GM23338 (cell line): ENCODE results near the gene ZDHHC1. TPM values are rescaled to one million over a fixed set of nuclear protein-coding genes. Genes with fewer than 3 reads are reported as not detected.
A peak's percentile ranks its signal among the peaks of the same experiment; 100 is the strongest.

Source experiments
- ATAC-seq: fragments of 200-7000 bp; cut with Tn5 transposase; 3 replicates; pipeline ENCODE4 v1.9.1; 2020
- DNase-seq: peaks from one replicate; pipeline ENCODE4 v3.0.0-alpha.2; 2015; ENCODE audit warnings: low spot score
- H2AFZ ChIP-seq: fragments of 200-600 bp; sonication (generic); 2 replicates; pipeline ENCODE4 v1.8.0; 2016; ENCODE audit warnings: antibody characterized with exemption, mild to moderate bottlenecking, moderate library complexity
- H3F3A ChIP-seq: fragments of 200-600 bp; sonication (generic); replicated peaks from 2 replicates; pipeline ENCODE4 v1.8.0; 2017; ENCODE audit warnings: antibody characterized with exemption, mixed run types, low read depth
- H3K27ac ChIP-seq: fragments of 200-600 bp; sonication (generic); 2 replicates; pipeline ENCODE4 v1.6.1; 2016; ENCODE audit warnings: low read depth
- H3K27me3 ChIP-seq: fragments of 200-600 bp; sonication (generic); 2 replicates; pipeline ENCODE4 v1.8.0; 2016; ENCODE audit warnings: mild to moderate bottlenecking, mixed run types, moderate library complexity; ENCODE audit not compliant: insufficient read depth
- H3K36me3 ChIP-seq: fragments of 200-600 bp; sonication (generic); 2 replicates; pipeline ENCODE4 v1.8.0; 2016; ENCODE audit warnings: mild to moderate bottlenecking; ENCODE audit not compliant: insufficient read depth
- H3K4me1 ChIP-seq: fragments of 200-600 bp; sonication (generic); 2 replicates; pipeline ENCODE4 v1.8.0; 2016; ENCODE audit warnings: mild to moderate bottlenecking, moderate library complexity; ENCODE audit not compliant: insufficient read depth
- H3K4me2 ChIP-seq: fragments of 200-600 bp; sonication (generic); 2 replicates; pipeline ENCODE4 v1.7.1; 2017; ENCODE audit warnings: mixed run types
- H3K4me3 ChIP-seq: fragments of 200-600 bp; sonication (generic); 2 replicates; pipeline ENCODE4 v1.6.1; 2016; ENCODE audit warnings: mixed run types
- H3K79me2 ChIP-seq: fragments of 200-600 bp; sonication (generic); replicated peaks from 2 replicates; pipeline ENCODE4 v1.8.0; 2017; ENCODE audit warnings: mild to moderate bottlenecking; ENCODE audit not compliant: insufficient read depth
- H3K9me2 ChIP-seq: fragments of 200-600 bp; sonication (generic); 2 replicates; pipeline ENCODE4 v1.8.0; 2017; ENCODE audit not compliant: insufficient read depth
- H4K20me1 ChIP-seq: fragments of 200-600 bp; sonication (generic); replicated peaks from 2 replicates; pipeline ENCODE4 v1.8.0; 2017; ENCODE audit warnings: mild to moderate bottlenecking; ENCODE audit not compliant: insufficient read depth
- H3K27ac Mint-ChIP-seq: 2 replicates; pipeline ENCODE4 v1.8.0; 2020; ENCODE audit warnings: inconsistent platforms, mild to moderate bottlenecking, moderate library complexity, mixed read lengths
- H3K27me3 Mint-ChIP-seq: 3 replicates; pipeline ENCODE4 v1.8.0; 2022; ENCODE audit warnings: low read depth, mild to moderate bottlenecking, moderate library complexity, mixed read lengths, inconsistent platforms; ENCODE audit not compliant: insufficient read depth, poor library complexity
- H3K36me3 Mint-ChIP-seq: 3 replicates; pipeline ENCODE4 v1.8.0; 2021; ENCODE audit warnings: low read depth, mild to moderate bottlenecking, inconsistent platforms, moderate library complexity, mixed read lengths
- H3K4me1 Mint-ChIP-seq: 3 replicates; pipeline ENCODE4 v1.8.0; 2020; ENCODE audit warnings: mild to moderate bottlenecking, inconsistent platforms, mixed read lengths
- H3K4me3 Mint-ChIP-seq: 3 replicates; pipeline ENCODE4 v1.8.0; 2021; ENCODE audit warnings: moderate library complexity, mild to moderate bottlenecking, inconsistent platforms, mixed read lengths
- H3K9me3 Mint-ChIP-seq: 3 replicates; pipeline ENCODE4 v1.8.0; 2020; ENCODE audit warnings: moderate library complexity, mild to moderate bottlenecking, inconsistent platforms, mixed read lengths
- CREB1 ChIP-seq: fragments of 250-450 bp; sonication (Bioruptor Pico); IDR thresholded peaks from 2 replicates; pipeline ENCODE4 v1.5.0; 2020; ENCODE audit warnings: low read depth, mild to moderate bottlenecking, moderate library complexity
- EZH2 ChIP-seq: fragments of 200-600 bp; sonication (generic); IDR thresholded peaks from one replicate; pipeline ENCODE4 v1.8.0; 2017; ENCODE audit warnings: antibody characterized with exemption, mild to moderate bottlenecking, low read depth; ENCODE audit not compliant: unreplicated experiment
- EZH2phosphoT487 ChIP-seq: fragments of 200-600 bp; sonication (generic); IDR thresholded peaks from one replicate; pipeline ENCODE4 v1.8.1; 2018; ENCODE audit warnings: antibody characterized with exemption; ENCODE audit not compliant: unreplicated experiment
- JUNB ChIP-seq: IDR thresholded peaks from one replicate; pipeline ENCODE4 v1.6.1; 2016; ENCODE audit warnings: antibody characterized with exemption; ENCODE audit not compliant: unreplicated experiment
- NANOG ChIP-seq: IDR thresholded peaks from 2 replicates; pipeline ENCODE4 v1.6.1; 2016; ENCODE audit warnings: antibody characterized with exemption, borderline replicate concordance
- POLR2AphosphoS5 ChIP-seq: IDR thresholded peaks from 2 replicates; pipeline ENCODE4 v1.6.1; 2016; ENCODE audit warnings: antibody characterized with exemption, low read depth
- STAT1 ChIP-seq: IDR thresholded peaks from one replicate; pipeline ENCODE4 v1.6.1; 2016; ENCODE audit warnings: antibody characterized with exemption; ENCODE audit not compliant: unreplicated experiment
- ZNF114 ChIP-seq: fragments of 250-450 bp; sonication (Bioruptor Pico); IDR thresholded peaks from 2 replicates; pipeline ENCODE4 v1.5.0; 2020; ENCODE audit warnings: mild to moderate bottlenecking, moderate library complexity
- ZNF331 ChIP-seq: fragments of 250-450 bp; sonication (Bioruptor Pico); IDR thresholded peaks from 2 replicates; pipeline ENCODE4 v1.5.0; 2020; ENCODE audit warnings: low read depth, mild to moderate bottlenecking, moderate library complexity
- polyA plus RNA-seq: library from polyadenylated mRNA; unstranded; fragments of >200 nt; fragmentation: Nextera tagmentation; extraction: Ambion mirVana; gene quantifications from 2 replicates; pipeline ENCODE4 v1.2.1, GENCODE V29; 2016
- total RNA-seq: library from RNA; depleted of rRNA; stranded (reverse); fragments of >200 nt; shearing (Covaris generic); gene quantifications from 2 replicates; pipeline ENCODE4 v1.2.3, GENCODE V29; 2014
- TF ChIP-seq, protein P1 (sequence below): fragments of 250-450 bp; sonication (Bioruptor Pico); IDR thresholded peaks from 2 replicates; pipeline ENCODE4 v1.5.0; 2020; ENCODE audit warnings: mild to moderate bottlenecking, moderate library complexity
- TF ChIP-seq, protein P2 (sequence below): IDR thresholded peaks from one replicate; pipeline ENCODE4 v1.6.1; 2018; ENCODE audit warnings: antibody characterized with exemption; ENCODE audit not compliant: unreplicated experiment
- TF ChIP-seq, protein P3 (sequence below), 2 experiments: fragments of 200-600 bp in 1 of 2; sonication (generic) in 1 of 2; conservative IDR thresholded peaks; 2 replicates each; pipeline versions ENCODE4 v1.5.1 to v1.6.1; 2016 to 2017; ENCODE audit warnings: antibody characterized with exemption in 2 of 2, low read depth in 2 of 2, mild to moderate bottlenecking in 2 of 2, moderate library complexity in 1 of 2
- TF ChIP-seq, protein P4 (sequence below): IDR thresholded peaks from 2 replicates; pipeline ENCODE4 v1.6.1; 2016; ENCODE audit warnings: antibody characterized with exemption

The ZDHHC1 gene
- total and polyA plus RNA-seq, 2 experiments from 2014 or later: 1.4 to 2.7 TPM

DNA sequence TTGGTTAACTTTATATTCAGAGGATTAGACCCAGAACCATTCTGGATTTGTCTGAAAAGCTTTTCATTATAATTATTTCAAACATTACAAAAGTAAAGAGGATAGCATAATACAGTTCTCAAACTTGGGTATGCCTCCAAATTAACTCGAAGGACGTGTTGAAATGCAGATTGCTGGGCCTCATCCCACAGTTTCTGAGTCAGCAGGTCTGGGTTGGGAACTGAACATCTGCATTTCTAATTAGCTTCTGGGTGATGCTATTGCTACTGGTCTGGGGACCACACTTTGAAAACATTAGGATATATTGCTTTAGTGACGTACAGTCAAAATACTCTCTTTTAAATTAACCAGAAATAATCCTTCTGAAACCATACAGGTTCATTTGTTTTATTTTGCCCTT is 33.0 kb downstream of the ZDHHC1 start:
- Histone ChIP-seq H3K4me2 (no peak overlapping the region), H3K4me3 (no peak overlapping the region), H3K27me3 (no peaks in the 10 kb centered on the region), H3K27ac (no peak overlapping the region), H4K20me1 (no peaks in the 10 kb centered on the region), H2AFZ (peak overlapping the region; percentile 34; the same call in 1 of the 2 replicates), H3K4me1 (peaks cover 16% of the 10 kb centered on the region; the same call in 1 of the 2 replicates), H3F3A (0 out of 2 replicates have a peak, but pooled peaks cover 3% of the 10 kb centered on the region), H3K9me2 (no peaks in the 10 kb centered on the region), H3K36me3 (no peaks in the 10 kb centered on the region), H3K79me2 (no peaks in the 10 kb centered on the region)
- Mint-ChIP-seq H3K9me3 (no peaks in the 10 kb centered on the region), H3K27me3 (peaks cover 10% of the 10 kb centered on the region), H3K4me3 (no peak overlapping the region), H3K27ac (no peak overlapping the region), H3K36me3 (no peaks in the 10 kb centered on the region; the same call in 2 of the 3 replicates), H3K4me1 (peaks cover 20% of the 10 kb centered on the region)
- TF ChIP-seq ZNF331 (no peak), CREB1 (CRISPR knock-in tag) (no peak), POLR2AphosphoS5 (no peak), ZNF114 (no peak), NANOG (no peak), EZH2 (no peak), JUNB (no peak), STAT1 (no peak), EZH2phosphoT487 (no peak)
- TF ChIP-seq, protein P1, sequence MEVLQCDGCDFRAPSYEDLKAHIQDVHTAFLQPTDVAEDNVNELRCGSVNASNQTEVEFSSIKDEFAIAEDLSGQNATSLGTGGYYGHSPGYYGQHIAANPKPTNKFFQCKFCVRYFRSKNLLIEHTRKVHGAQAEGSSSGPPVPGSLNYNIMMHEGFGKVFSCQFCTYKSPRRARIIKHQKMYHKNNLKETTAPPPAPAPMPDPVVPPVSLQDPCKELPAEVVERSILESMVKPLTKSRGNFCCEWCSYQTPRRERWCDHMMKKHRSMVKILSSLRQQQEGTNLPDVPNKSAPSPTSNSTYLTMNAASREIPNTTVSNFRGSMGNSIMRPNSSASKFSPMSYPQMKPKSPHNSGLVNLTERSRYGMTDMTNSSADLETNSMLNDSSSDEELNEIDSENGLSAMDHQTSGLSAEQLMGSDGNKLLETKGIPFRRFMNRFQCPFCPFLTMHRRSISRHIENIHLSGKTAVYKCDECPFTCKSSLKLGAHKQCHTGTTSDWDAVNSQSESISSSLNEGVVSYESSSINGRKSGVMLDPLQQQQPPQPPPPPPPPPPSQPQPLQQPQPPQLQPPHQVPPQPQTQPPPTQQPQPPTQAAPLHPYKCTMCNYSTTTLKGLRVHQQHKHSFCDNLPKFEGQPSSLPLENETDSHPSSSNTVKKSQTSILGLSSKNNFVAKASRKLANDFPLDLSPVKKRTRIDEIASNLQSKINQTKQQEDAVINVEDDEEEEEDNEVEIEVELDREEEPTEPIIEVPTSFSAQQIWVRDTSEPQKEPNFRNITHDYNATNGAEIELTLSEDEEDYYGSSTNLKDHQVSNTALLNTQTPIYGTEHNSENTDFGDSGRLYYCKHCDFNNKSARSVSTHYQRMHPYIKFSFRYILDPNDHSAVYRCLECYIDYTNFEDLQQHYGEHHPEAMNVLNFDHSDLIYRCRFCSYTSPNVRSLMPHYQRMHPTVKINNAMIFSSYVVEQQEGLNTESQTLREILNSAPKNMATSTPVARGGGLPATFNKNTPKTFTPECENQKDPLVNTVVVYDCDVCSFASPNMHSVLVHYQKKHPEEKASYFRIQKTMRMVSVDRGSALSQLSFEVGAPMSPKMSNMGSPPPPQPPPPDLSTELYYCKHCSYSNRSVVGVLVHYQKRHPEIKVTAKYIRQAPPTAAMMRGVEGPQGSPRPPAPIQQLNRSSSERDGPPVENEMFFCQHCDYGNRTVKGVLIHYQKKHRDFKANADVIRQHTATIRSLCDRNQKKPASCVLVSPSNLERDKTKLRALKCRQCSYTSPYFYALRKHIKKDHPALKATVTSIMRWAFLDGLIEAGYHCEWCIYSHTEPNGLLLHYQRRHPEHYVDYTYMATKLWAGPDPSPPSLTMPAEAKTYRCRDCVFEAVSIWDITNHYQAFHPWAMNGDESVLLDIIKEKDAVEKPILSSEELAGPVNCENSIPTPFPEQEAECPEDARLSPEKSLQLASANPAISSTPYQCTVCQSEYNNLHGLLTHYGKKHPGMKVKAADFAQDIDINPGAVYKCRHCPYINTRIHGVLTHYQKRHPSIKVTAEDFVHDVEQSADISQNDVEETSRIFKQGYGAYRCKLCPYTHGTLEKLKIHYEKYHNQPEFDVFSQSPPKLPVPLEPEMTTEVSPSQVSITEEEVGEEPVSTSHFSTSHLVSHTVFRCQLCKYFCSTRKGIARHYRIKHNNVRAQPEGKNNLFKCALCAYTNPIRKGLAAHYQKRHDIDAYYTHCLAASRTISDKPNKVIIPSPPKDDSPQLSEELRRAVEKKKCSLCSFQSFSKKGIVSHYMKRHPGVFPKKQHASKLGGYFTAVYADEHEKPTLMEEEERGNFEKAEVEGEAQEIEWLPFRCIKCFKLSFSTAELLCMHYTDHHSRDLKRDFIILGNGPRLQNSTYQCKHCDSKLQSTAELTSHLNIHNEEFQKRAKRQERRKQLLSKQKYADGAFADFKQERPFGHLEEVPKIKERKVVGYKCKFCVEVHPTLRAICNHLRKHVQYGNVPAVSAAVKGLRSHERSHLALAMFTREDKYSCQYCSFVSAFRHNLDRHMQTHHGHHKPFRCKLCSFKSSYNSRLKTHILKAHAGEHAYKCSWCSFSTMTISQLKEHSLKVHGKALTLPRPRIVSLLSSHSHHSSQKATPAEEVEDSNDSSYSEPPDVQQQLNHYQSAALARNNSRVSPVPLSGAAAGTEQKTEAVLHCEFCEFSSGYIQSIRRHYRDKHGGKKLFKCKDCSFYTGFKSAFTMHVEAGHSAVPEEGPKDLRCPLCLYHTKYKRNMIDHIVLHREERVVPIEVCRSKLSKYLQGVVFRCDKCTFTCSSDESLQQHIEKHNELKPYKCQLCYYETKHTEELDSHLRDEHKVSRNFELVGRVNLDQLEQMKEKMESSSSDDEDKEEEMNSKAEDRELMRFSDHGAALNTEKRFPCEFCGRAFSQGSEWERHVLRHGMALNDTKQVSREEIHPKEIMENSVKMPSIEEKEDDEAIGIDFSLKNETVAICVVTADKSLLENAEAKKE: no peak
- TF ChIP-seq, protein P2, sequence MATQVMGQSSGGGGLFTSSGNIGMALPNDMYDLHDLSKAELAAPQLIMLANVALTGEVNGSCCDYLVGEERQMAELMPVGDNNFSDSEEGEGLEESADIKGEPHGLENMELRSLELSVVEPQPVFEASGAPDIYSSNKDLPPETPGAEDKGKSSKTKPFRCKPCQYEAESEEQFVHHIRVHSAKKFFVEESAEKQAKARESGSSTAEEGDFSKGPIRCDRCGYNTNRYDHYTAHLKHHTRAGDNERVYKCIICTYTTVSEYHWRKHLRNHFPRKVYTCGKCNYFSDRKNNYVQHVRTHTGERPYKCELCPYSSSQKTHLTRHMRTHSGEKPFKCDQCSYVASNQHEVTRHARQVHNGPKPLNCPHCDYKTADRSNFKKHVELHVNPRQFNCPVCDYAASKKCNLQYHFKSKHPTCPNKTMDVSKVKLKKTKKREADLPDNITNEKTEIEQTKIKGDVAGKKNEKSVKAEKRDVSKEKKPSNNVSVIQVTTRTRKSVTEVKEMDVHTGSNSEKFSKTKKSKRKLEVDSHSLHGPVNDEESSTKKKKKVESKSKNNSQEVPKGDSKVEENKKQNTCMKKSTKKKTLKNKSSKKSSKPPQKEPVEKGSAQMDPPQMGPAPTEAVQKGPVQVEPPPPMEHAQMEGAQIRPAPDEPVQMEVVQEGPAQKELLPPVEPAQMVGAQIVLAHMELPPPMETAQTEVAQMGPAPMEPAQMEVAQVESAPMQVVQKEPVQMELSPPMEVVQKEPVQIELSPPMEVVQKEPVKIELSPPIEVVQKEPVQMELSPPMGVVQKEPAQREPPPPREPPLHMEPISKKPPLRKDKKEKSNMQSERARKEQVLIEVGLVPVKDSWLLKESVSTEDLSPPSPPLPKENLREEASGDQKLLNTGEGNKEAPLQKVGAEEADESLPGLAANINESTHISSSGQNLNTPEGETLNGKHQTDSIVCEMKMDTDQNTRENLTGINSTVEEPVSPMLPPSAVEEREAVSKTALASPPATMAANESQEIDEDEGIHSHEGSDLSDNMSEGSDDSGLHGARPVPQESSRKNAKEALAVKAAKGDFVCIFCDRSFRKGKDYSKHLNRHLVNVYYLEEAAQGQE: no peak
- TF ChIP-seq, protein P3, sequence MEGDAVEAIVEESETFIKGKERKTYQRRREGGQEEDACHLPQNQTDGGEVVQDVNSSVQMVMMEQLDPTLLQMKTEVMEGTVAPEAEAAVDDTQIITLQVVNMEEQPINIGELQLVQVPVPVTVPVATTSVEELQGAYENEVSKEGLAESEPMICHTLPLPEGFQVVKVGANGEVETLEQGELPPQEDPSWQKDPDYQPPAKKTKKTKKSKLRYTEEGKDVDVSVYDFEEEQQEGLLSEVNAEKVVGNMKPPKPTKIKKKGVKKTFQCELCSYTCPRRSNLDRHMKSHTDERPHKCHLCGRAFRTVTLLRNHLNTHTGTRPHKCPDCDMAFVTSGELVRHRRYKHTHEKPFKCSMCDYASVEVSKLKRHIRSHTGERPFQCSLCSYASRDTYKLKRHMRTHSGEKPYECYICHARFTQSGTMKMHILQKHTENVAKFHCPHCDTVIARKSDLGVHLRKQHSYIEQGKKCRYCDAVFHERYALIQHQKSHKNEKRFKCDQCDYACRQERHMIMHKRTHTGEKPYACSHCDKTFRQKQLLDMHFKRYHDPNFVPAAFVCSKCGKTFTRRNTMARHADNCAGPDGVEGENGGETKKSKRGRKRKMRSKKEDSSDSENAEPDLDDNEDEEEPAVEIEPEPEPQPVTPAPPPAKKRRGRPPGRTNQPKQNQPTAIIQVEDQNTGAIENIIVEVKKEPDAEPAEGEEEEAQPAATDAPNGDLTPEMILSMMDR (conservative IDR thresholded peaks at IDR 0.05; ENCODE audit: low read depth in 2 of 2): no peak
- TF ChIP-seq, protein P4, sequence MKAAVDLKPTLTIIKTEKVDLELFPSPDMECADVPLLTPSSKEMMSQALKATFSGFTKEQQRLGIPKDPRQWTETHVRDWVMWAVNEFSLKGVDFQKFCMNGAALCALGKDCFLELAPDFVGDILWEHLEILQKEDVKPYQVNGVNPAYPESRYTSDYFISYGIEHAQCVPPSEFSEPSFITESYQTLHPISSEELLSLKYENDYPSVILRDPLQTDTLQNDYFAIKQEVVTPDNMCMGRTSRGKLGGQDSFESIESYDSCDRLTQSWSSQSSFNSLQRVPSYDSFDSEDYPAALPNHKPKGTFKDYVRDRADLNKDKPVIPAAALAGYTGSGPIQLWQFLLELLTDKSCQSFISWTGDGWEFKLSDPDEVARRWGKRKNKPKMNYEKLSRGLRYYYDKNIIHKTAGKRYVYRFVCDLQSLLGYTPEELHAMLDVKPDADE: no peak
- ATAC-seq (no peak), DNase-seq (no peak)
